Stimulated activated naive CD8-positive, alpha-beta T cell treated with anti-CD3 and anti-CD28 coated beads, Interleukin-15, Interleukin-2, amounts not matched to agents 100 ng/mL and 50 ng/mL, for 24 hours (primary cell): ENCODE data around the gene CYTH4.
A peak's percentile ranks its signal among the peaks of the same experiment; 100 is the strongest.

ENCODE experiments used
- H3K27ac Mint-ChIP-seq: one replicate; pipeline ENCODE4 v1.8.0; 2021; ENCODE audit warnings: mild to moderate bottlenecking, mixed read lengths
- H3K27me3 Mint-ChIP-seq: one replicate; pipeline ENCODE4 v1.8.0; 2021; ENCODE audit warnings: mixed read lengths
- H3K36me3 Mint-ChIP-seq: one replicate; pipeline ENCODE4 v1.8.0; 2021; ENCODE audit warnings: low read depth, mixed read lengths
- H3K4me1 Mint-ChIP-seq: one replicate; pipeline ENCODE4 v1.8.0; 2021; ENCODE audit warnings: low read depth, mixed read lengths
- H3K4me3 Mint-ChIP-seq: one replicate; pipeline ENCODE4 v1.8.0; 2021; ENCODE audit warnings: mild to moderate bottlenecking, mixed read lengths
- H3K9me3 Mint-ChIP-seq: one replicate; pipeline ENCODE4 v1.8.0; 2021; ENCODE audit warnings: mixed read lengths

CYTH4 gene

DNA sequence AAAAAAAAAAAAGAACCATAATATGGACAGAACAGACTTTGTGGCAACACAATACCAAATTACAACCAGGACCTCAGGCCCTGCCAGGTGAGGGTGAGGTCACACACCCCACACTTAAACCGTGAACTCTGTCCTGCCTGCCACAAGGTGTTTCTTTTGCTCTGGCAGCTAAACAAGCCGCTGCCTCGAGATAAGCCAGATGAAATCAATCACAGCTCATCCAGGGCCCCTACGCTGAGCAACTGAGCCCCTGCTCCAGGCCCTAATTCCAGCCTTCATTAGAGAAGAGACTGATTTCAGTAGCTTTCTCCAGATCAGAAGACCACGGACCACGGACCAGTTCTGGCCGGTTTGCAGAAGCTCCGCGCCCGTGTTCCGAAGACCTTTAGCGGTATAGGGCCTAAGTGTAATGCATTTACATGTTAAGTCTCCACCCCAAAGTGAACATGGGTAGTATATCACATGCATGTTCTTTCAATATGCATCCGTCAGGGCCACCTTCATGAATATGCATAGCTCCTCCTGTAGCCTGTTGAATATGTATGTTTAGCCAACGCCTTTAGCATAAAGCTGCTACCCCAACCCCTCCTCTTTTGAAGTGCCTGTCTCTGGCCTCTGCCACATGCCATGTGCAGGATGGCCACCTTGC is 23.4 kb upstream of the CYTH4 start:
- Mint-ChIP-seq H3K4me1 (peaks cover 49% of the 10 kb centered on the region), H3K36me3 (no peaks in the 10 kb centered on the region)

DNA sequence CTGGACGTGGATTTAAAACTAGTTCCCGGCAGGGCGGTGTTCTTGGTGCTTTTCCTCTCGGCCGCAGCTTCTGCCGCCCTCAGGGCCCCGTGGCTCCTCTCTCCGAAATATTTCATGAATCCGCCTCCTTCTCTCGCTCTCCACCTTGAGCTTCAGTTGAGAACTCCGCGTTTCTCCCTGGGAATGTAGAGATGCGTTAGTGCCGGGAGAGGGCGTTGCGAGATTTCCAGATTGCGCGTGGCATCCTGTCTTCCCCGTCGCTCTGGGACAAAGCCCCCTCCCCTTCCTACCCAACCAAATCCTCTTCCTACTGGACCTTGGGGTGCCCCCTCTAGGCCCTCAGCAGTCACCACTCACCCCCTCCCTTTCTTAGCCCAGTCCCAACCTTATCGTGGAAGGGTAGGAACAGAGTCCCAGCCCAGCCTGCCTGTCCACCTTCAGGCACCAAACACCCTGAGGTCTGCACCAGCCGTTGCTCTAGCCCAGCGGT is 22.7 kb upstream of the CYTH4 start:
- Mint-ChIP-seq H3K9me3 (no peaks in the 10 kb centered on the region), H3K4me3 (no peak overlapping the region), H3K27ac (no peak overlapping the region), H3K36me3 (no peaks in the 10 kb centered on the region), H3K27me3 (no peaks in the 10 kb centered on the region), H3K4me1 (peaks cover 45% of the 10 kb centered on the region)

More for the DNA sequence above, 23.4 kb upstream of the CYTH4 start:
- Mint-ChIP-seq H3K27me3 (no peaks in the 10 kb centered on the region), H3K9me3 (no peaks in the 10 kb centered on the region), H3K4me3 (no peak overlapping the region), H3K27ac (no peak overlapping the region)

DNA sequence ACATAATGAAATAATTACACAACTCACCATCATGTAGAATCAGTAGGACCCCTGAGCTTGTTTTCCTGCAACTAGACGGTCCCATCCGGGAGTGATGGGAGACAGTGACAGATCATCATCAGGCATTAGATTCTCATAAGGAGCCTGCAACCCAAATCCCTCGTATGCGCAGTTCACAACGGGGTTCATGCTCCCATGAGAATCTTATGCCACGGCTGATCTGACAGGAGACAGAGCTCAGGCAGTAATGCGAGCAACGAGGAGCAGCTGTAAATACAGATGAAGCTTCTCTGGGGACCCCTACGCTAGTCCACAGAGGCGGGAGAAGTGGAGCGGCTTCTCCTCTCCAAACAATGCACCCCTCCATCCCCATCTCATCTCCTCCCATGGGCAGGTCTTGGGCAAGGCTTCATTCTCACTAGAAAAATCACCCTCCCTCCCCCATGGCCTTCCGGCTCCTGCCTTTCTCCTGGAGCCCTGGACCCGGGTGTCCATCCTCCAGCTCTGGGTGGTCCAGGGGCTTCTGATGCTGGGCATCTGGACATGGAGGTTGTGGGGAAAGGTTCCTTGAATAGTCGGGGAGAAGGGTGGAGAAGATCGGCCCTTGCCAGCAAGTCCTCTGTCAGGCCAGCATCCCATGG is 22.0 kb upstream of the CYTH4 start:
- Mint-ChIP-seq H3K27me3 (no peaks in the 10 kb centered on the region), H3K27ac (no peak overlapping the region), H3K4me3 (no peak overlapping the region), H3K4me1 (peaks cover 38% of the 10 kb centered on the region), H3K9me3 (no peaks in the 10 kb centered on the region), H3K36me3 (no peaks in the 10 kb centered on the region)

DNA sequence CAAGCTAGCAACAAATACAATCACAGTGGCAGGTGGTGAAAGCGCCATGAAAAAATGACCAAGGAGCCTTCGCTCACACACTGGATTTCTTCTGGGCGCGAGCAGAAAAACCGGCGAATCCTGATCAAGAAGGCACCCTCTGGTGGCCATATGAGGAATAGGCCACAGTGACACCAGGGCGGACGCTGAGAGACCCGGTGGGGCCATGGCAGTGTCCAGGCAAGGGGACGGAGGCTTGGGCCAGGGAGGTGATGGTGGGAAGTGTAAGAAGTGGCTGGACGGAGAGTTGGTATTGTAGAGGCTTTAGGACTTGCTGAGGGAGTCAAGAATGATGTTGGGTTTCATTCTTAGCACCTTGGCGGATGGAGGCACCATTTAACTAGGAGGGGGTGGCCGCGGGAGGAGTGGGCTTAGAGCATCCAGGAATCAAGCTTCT is 21.4 kb upstream of the CYTH4 start:
- Mint-ChIP-seq H3K36me3 (no peaks in the 10 kb centered on the region), H3K4me1 (peaks cover 32% of the 10 kb centered on the region), H3K27me3 (no peaks in the 10 kb centered on the region), H3K4me3 (no peak overlapping the region), H3K27ac (peak overlapping the region; percentile 38), H3K9me3 (no peaks in the 10 kb centered on the region)

DNA sequence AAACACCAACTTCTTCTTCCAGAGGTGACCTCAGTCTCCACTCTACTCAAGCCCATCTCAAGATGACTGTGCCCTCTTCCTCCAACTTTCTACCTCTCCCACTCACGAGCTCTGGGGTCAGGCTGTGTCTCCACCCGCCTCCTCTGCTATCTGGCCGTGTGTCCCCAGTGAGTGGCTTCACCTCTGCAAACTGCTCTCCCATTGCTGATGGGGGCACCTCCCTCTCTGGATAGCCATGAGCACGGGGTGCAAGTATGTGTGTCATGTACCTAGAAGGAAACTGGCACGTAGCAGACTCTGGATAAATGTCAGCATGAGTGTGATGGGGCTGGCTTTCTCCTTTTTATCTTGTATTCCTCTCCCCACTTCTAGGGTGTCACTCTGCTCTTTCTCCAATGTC is 20.0 kb upstream of the CYTH4 start:
- no peak overlapping the region for H3K4me3 Mint-ChIP-seq
- H3K36me3 Mint-ChIP-seq, result no peaks in the 10 kb centered on the region
- no peak overlapping the region for H3K27ac Mint-ChIP-seq
- H3K4me1 Mint-ChIP-seq, result peaks cover 35% of the 10 kb centered on the region
- H3K9me3 Mint-ChIP-seq, result no peaks in the 10 kb centered on the region
- H3K27me3 Mint-ChIP-seq, result no peaks in the 10 kb centered on the region

DNA sequence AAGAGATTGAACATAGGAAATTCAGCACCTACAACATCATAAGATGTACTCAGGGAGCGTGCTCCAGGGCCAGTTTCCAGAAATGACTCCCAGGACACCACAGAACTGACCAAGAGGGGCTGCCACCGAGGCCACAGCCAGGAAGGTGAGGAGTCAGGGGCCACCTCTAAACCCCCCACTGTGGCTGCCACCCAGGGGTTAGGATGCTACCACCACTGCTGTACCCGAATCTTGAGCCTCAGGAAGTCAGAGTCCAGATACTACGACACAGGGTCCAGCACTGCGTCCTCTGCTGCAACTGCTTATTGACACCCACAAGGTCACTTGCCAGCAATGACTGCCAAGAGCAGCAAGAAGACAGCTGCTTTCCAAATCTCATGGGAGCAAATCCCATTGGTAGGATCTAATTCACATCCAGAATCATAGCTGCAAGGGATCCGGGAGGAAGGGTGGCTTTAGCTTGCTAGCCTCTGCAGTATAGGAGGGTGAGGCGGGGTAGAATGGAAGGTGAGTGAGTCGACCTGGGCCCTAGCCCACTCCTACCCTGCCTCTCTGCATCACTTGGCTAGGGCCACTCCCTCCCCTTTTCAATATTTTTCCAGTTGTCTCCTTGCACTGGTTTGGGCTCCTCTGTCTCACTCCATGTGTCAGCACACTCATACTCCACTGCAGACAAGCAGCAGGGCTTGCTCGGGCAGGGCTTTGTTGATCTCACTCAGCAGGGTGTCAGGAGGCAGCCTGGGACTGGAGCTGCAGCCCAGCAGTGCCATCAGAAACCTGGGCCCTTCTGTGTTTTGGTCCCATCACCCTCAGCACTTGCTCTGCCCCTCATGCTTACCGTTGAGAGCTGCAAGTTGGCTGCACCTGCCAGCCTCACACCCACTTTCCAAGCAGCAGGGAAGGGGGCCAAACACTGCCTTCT is 18.1 kb upstream of the CYTH4 start:
- H3K36me3 Mint-ChIP-seq, result no peaks in the 10 kb centered on the region
- peaks cover 39% of the 10 kb centered on the region for H3K4me1 Mint-ChIP-seq
- no peaks in the 10 kb centered on the region for H3K27me3 Mint-ChIP-seq
- H3K9me3 Mint-ChIP-seq, result no peaks in the 10 kb centered on the region
- H3K27ac Mint-ChIP-seq, result no peak overlapping the region
- no peak overlapping the region for H3K4me3 Mint-ChIP-seq

DNA sequence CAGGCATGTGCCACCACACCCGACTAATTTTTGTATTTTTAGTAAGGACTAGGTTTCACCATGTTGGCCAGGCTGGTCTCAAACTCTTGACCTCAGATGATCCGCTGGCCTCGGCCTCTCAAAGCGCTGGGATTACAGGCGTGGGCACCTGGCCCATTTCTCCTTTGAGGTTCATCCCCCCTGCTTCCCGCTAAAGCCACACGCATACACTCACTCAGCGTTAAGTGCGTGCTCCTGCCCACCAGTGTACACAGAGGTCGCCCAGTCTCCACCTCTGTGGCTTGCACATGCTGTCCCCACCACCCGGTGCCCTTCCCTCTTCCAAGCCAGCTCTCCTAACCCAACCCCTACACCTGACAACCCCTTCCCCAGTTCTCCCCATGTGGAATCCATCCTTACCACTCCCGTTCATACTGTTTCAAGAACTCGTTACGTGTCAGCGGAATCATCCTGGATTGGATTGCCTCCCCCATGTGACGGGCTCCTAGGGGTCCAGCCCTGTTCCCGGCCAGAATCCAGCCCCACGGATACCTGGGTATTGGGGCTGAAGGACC is 15.7 kb upstream of the CYTH4 start:
- H3K36me3 Mint-ChIP-seq, result no peaks in the 10 kb centered on the region
- peaks cover 38% of the 10 kb centered on the region for H3K4me1 Mint-ChIP-seq
- no peaks in the 10 kb centered on the region for H3K9me3 Mint-ChIP-seq
- H3K27me3 Mint-ChIP-seq, result no peaks in the 10 kb centered on the region
- no peak overlapping the region for H3K27ac Mint-ChIP-seq
- H3K4me3 Mint-ChIP-seq, result peak overlapping the region; percentile 84

DNA sequence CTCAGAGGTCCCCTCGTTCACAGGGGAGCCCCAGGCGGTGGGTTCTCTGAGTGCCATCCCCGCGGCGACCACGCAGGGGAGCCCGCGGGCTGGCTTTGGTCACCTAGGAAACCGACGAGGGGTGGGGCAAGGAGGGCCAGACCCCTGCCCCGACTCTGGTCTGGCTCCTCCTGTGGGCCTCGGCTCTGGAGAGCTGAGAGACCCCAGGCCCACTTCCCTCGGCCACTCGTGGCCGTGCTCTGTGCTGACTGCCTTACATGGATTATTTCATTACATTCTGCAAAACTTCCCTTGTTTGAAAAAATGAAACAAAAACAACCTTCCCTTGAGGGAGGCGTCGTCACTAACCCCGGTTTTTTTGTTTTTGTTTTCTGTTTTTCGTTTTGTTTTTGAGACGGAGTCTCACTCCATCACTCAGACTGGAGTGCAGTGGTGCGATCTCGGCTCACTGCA is 15.1 kb upstream of the CYTH4 start:
- H3K27me3 Mint-ChIP-seq, result no peaks in the 10 kb centered on the region
- peak overlapping the region; percentile 84 for H3K4me3 Mint-ChIP-seq
- peaks cover 38% of the 10 kb centered on the region for H3K4me1 Mint-ChIP-seq
- no peaks in the 10 kb centered on the region for H3K9me3 Mint-ChIP-seq
- no peaks in the 10 kb centered on the region for H3K36me3 Mint-ChIP-seq
- H3K27ac Mint-ChIP-seq, result peak overlapping the region; percentile 86

DNA sequence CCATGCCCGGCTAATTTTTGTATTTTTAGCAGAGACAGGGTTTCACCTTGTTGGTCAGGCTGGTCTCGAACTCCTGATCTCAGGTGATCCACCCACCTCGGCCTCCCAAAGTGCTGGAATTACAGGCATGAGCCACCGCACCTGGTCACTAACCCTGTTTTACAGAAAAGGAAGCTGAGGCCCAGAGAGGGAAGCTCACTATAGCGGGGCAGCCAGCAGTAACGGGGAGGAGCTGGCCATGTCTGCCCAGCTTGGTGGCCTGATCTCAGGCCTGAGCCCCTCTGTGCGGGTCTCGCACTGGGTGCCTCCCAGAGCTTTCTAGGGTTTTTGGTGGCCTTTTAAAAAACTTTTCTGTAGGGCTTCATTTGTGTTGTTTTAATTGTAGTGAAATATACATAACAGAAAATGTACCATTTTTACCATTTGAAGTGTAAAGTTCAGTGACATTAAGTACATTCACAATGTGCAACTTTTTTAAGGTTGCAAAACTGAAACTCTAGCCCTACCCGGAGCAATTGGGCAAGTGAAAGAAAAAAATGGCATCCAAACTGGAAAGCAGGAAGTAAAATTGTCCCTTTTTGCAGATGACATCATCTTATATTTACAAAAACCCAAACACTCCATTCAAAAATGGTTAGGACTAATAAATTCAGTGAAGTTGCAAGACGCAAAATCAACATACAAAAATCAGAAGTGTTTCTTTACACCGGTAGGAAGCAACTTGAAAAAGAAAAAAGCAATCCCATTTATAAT is 14.5 kb upstream of the CYTH4 start:
- Mint-ChIP-seq H3K9me3 (no peaks in the 10 kb centered on the region), H3K4me1 (peaks cover 39% of the 10 kb centered on the region), H3K4me3 (peak overlapping the region; percentile 84), H3K36me3 (no peaks in the 10 kb centered on the region), H3K27ac (no peak overlapping the region), H3K27me3 (no peaks in the 10 kb centered on the region)

DNA sequence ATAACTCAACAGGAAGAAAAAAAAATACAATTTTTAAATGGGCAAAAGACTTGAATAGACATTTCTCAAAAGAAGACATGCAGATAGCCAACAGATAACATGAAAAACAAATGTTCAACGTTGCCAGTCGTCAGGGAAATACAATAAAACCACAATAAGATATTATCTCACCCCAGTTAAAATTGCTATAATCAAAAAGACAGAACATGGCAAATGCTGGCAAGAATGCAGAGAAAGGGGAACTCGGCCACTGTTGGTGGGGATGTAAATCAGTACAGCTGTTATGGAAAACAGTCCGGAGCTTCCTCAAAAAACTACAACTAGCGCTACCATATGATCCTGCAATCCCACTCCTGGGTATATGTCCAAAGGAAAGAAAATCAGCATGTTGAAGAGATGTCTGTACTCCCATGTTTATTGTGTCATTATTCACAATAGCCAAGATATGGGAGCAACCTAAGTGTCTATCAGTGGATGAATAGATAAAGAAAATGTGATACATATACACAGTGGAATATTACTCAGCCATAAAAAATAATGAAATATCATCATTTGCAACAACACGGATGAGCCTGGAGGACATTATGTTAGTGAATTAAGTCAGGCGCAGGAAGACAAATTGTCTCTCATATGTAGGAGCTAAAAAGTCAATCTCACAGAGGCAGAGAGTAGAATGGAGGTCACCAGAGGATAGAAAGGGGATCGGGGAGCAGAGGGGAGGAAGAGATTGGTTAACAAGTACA is 12.2 kb upstream of the CYTH4 start:
- no peak overlapping the region for H3K4me3 Mint-ChIP-seq
- no peaks in the 10 kb centered on the region for H3K36me3 Mint-ChIP-seq
- H3K9me3 Mint-ChIP-seq, result no peaks in the 10 kb centered on the region
- H3K4me1 Mint-ChIP-seq, result peaks cover 58% of the 10 kb centered on the region
- H3K27me3 Mint-ChIP-seq, result no peaks in the 10 kb centered on the region
- peak overlapping the region; percentile 45 for H3K27ac Mint-ChIP-seq

DNA sequence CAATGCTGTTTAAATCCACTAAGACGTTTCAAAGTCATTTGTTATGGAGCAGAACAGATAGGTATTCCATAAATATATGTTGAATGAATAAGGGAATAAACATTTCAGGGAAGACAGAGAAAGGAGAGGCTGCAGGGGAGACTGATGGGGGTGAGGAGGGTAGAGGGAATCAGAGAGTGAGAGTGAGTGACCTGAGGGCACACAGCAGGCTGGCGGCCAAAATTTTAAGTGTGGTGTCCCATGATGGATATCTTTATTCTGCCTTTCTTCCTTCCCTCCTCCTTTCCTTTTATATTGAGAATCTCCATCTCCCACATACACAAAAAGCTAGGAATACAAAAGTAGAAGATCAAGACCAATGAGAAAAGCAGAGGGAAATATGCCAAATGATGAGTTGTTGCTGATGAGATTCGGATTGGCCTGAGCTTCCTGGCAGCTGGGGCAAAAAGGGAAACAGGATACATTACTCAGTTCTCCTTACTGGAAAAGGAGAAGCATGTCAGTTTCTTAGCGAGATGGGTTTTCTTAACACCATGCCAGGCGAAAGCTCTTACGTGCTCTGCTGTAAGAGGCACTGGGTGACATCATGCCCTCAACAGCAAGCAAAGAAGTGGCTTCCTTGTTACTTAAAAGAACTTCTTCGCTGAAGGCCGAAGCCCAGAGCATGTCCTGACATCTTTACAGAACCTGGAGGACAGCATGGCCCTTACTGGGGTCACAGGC is 11.2 kb upstream of the CYTH4 start:
- H3K27ac Mint-ChIP-seq, result peak overlapping the region; percentile 43
- H3K4me1 Mint-ChIP-seq, result peaks cover 68% of the 10 kb centered on the region
- H3K4me3 Mint-ChIP-seq, result no peak overlapping the region
- H3K27me3 Mint-ChIP-seq, result no peaks in the 10 kb centered on the region
- H3K36me3 Mint-ChIP-seq, result no peaks in the 10 kb centered on the region
- no peaks in the 10 kb centered on the region for H3K9me3 Mint-ChIP-seq

DNA sequence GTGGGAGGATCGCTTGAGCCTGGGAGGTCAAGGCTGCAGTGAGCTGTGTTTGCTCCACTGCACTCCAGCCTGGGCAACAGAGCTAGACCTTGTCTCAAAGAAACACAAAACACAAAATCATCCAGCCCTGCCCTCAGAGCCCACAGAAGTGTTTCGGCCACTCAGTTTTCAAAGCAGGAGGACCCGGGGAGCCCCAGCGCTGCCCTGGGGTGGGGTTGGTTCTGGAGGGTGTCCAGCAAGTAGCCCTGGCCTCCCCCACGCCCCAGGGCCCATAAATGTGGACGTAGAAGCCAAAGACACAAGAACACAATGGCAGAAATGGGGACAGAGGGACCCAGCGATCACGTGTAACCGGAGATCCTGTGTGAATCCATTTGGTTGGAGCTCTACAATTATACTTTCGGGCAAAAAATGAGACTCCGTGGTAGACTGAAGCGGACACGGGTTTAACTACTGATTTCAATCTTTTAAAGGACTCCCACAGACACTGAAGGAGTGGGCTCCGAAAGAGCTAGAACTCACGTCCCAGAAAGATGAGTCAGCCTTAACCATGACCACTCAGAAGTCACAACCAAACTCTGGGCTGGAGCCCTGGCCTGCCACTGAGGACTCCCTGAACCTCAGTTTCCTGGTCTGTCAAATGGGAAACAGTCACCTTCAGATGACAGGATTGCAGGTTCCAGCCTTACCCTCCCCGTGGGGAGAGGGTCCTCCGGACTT is 9.0 kb upstream of the CYTH4 start:
- H3K36me3 Mint-ChIP-seq, result no peaks in the 10 kb centered on the region
- no peak overlapping the region for H3K4me3 Mint-ChIP-seq
- peak overlapping the region; percentile 34 for H3K27ac Mint-ChIP-seq
- H3K27me3 Mint-ChIP-seq, result no peaks in the 10 kb centered on the region
- peaks cover 61% of the 10 kb centered on the region for H3K4me1 Mint-ChIP-seq
- no peaks in the 10 kb centered on the region for H3K9me3 Mint-ChIP-seq

DNA sequence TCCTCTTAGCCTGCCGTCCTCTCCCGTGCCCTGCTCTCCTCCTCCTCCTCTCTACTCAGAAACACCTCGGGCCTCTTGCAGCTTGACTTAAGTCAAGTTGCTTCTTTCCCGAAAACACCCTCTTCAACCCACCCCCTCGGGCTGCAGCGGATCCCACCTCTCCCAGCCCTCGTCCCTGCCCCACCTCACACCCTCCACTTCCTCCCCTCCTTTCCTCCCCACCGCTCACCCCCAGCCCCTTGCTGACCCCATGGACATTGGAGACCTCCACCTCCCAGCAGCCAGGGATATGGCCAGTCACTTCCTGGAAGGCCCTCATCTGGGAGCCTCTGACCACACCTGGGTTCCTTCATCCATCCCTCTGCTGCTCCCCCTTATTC is 8.5 kb upstream of the CYTH4 start:
- Mint-ChIP-seq H3K4me3 (no peak overlapping the region), H3K4me1 (peaks cover 66% of the 10 kb centered on the region), H3K27ac (peak overlapping the region; percentile 34), H3K27me3 (no peaks in the 10 kb centered on the region), H3K36me3 (no peaks in the 10 kb centered on the region), H3K9me3 (no peaks in the 10 kb centered on the region)
